Astrocyte (in vitro differentiated cells and primary cell): ENCODE measurements around the gene KYNU.

Experiments used
- CTCF ChIP-seq: IDR thresholded peaks from 2 replicates; pipeline ENCODE4 v1.5.1; 2011; ENCODE audit warnings: low read depth, mild to moderate bottlenecking, inconsistent platforms, low read length, moderate library complexity; ENCODE audit not compliant: insufficient read depth
- EZH2 ChIP-seq: IDR thresholded peaks from 2 replicates; pipeline ENCODE4 v1.6.1; 2012; ENCODE audit warnings: mild to moderate bottlenecking, low read length, inconsistent platforms; ENCODE audit not compliant: insufficient read depth

- TF ChIP-seq CTCF = no peak
- no peak for TF ChIP-seq EZH2
These were observed 103.6 kb downstream of the KYNU start for GRCh38 chr2:142981069-142981378.
